Stimulated activated CD8-positive, alpha-beta memory T cell treated with anti-CD3 and anti-CD28 coated beads, Interleukin-15, amount 100 ng/mL, for 4 hours (primary cell): Measurements from ENCODE around the gene HSP90AB1.

Experiments used
- DNase-seq, 2 donors: peaks; one replicate each; pipeline ENCODE4 v3.0.0-alpha.2; 2020; ENCODE audit warnings: low read depth in 2 of 2

The HSP90AB1 gene

DNA sequence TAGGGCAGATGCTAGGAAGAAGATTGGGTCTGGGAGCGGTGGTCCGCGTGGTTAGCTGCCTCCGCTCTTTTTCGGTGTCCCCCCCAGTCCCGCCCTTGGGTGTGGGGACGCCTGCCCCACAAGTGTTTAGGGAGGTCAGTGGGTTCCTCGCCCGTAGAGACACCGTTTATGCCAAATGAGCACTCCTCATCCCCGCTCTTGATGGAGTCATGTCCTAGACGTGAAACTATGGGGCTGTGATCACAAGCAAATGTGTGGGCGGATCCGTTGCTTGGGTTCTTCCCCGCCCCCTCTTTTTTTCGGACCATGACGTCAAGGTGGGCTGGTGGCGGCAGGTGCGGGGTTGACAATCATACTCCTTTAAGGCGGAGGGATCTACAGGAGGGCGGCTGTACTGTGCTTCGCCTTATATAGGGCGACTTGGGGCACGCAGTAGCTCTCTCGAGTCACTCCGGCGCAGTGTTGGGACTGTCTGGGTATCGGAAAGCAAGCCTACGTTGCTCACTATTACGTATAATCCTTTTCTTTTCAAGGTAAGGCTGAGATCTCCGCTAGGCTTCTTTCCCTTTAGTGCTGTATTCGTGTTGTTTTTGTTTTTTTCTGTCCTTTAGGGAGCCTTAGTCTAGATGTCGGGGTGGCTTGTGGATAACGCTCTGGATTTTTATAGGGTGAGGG lies at the start of gene HSP90AB1:
HSP90AB1 (plus strand) TSS at position 439 of the 675 bp plus-strand sequence. CDS start 1,529 bp downstream, outside the sequence.
- DNase-seq = peak; percentile 92 to 98

- no peak for DNase-seq
Measured at GRCh38 chr6:44198684-44199083, 48.2 kb upstream of the HSP90AB1 start.

DNA sequence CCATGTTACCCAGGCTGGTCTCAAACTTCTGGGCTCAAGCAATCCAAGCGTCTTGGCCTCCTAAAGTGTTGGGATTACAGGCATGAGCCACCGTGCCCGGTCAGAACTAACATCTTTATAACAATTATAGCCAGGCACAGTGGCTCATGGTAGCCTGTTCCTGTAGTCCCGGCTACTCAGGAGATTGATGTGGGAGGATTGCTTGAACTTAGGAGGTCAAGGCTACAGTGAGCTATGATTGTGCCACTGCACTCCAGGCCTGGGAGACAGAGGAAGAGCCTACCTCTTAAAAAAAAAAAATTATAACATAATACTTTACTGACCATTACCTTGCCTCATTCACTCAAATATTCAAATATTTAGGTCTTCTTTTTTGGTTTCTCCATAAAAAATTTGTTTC lies 47.0 kb upstream of the HSP90AB1 start:
- no peak for DNase-seq

DNA sequence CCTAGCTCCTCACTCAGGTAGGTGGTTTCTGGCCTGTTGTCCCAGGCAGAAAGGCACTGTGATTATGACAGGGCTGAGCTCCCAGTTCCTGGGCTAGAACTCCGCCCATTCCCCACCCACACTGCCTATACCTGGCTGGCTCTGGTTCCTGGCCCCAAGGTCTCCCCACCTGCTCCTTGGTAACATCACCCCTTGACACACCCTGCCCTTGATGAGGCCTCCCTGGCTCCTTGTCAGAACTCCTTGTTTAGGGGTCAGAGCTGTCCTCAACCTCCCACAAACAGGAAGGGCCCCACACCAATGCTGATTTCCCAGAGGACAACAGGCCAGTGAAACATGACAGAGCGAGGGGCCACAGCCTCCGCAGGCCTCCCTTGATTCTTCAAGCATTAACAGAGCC lies 45.7 kb upstream of the HSP90AB1 start:
- DNase-seq = no peak

DNA sequence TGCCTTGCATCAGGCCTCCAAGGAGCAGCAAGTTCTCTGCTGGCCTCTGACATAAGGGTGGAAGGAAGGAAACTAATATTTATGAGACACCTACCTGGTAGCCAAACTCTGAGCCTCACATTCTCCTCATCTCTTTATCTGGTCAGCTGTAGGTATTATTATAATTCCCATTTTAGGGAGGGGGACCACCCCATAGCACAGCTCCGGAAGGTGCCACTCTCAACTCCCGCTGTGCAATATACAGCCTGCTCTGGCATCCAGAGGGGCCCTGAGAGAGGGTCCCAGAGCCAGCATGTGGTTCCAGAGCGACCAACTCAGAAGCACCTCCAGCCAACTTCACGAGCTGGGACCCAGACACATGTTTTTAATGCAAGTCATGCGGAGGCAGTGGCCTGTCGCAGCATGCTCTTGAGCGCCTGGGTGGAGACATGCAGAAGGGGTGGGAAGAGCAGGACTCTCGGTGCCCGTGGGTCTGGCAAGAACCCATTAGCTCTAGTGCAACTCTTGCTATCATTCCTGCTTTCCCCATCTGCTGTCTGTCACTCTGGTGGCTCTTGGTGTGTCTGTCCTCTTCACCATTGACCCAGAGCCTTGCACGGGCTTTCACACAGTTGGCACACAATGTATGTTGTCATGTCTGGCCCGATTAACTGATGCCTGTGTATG lies 45.1 kb upstream of the HSP90AB1 start:
- DNase-seq = no peak

GRCh38 chr6:44202332-44202971 lies 44.4 kb upstream of the HSP90AB1 start:
- no peak for DNase-seq

DNA sequence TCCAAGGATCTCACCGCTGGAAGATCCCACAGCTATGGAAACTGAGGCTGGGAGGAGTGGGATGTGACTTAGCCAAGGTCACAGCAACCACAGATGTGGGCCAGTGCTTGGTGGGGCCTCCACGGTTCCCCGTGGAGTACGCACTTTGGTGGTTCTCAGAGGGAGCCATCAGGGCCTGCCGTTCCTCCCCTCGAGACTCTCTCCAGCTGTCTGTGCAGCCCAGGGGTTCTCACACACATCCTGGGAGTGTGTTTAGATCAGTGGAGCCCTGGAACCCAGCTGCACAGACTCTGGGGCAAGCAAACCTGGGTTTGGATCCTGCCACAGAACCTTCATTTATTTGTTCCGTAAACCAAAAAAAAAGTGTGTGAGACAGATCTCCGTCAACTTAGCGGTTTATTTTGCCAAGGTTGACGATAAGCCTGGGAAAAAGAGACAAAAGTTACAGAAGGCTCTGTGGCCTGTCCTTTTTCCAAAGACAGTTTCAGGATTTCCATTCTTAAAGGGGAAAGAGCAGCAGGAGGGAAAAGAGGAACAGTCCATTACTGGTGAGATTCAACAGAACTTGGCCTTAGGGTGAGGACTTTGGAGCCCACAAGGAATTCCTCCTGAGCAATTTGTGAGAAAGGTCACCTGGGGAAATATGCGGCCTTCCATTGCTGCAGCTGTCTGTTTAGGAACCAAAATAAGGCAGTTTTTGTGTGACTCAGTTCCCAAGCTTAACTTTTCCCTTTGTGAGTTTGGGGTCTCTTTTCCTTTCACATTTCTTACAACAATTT lies 43.7 kb upstream of the HSP90AB1 start:
- DNase-seq = no peak

DNA sequence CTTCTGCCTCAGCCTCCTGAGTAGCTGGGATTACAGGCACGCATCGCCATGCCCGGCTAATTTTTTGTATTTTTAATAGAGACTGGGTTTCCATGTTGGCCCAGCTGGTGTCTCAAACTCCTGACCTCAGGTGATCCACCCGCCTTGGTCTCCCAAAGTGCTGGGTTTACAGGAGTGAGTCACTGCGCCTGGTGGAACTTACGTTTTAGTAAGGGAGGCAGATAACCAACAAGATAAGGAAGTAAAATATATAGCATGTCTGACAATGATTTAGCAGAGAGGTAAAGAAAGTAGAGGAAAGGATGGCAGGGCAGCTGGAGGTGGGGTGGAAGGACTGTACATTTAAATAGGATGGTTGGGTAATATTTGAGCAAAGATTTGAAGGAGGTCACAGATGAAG lies 42.9 kb upstream of the HSP90AB1 start:
- no peak for DNase-seq

DNA sequence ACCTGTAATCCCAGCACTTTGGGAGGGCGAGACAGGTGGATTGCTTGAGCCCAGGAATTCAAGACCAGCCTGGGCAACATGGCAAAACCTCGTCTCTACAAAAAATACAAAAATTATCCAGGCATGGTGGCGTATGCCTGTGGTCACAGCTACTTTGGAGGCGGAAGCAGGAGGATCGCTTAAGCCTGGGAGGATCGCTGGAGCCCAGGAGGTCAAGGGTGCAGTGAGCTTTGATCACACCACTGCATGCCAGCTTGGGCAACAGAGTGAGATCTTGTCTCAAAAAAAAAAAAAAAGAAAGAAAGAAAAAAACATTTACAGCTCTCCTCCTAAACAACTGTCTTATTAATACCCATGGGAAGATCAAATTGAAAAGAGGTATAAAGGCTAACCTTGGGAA lies 38.9 kb upstream of the HSP90AB1 start:
- no peak for DNase-seq

DNA sequence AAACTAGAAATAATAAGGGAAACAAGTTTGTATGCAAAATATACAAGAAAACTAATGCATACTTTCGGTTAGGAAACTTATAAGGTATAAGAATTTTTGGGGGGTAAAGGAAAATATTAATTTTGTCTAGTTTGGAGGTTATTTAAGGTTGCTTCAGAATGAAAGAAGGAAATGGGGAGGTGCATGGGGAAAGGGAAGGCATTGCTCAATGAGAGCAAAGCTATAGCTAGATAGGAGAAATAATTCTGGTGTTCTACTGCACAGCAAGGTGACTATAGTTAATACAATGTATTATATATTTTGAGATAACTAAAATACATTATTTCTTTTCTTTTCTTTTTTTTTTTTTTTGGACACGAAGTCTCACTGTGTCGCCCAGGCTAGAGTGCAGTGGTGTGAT lies 35.6 kb upstream of the HSP90AB1 start:
- DNase-seq = no peak

- DNase-seq = no peak
Measured at GRCh38 chr6:44214307-44214706, 32.6 kb upstream of the HSP90AB1 start.

DNA sequence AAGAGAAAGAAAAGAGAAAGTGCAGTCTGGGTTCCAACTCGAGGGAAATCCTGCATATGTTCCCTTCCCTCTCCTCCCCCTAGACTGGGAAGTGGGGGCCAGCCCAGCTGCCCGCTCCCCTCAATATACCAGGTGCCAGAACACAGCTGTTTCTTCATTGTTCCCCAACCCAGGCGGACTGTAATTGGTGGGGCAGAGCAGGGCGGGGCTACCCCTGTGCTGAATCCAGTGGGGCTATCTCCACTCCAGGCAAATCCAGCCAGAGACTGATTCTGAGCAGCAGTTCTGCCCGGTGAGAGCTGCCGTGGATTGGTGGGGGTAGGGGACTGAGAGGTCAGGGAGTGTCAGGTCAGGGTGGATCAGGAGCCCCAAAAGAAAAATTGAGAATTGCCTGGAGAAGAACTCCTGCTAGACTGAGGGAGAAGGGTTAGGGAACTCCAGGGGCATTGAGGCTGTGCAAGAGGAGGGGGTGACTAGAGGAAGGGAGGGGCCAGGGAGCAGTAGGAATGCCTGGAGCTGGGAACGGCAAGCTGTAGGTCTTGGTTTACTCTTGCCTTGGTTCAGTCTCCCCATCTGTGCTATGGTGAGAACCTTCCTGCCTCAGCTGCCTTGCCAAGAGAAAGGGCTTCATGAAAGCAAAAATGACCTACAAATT lies 30.1 kb upstream of the HSP90AB1 start, which contains the start of gene MYMX:
MYMX (plus strand) TSS at position 250 of the 655 bp plus-strand sequence. CDS start 546 bp downstream, outside the sequence.
- DNase-seq = no peak

DNA sequence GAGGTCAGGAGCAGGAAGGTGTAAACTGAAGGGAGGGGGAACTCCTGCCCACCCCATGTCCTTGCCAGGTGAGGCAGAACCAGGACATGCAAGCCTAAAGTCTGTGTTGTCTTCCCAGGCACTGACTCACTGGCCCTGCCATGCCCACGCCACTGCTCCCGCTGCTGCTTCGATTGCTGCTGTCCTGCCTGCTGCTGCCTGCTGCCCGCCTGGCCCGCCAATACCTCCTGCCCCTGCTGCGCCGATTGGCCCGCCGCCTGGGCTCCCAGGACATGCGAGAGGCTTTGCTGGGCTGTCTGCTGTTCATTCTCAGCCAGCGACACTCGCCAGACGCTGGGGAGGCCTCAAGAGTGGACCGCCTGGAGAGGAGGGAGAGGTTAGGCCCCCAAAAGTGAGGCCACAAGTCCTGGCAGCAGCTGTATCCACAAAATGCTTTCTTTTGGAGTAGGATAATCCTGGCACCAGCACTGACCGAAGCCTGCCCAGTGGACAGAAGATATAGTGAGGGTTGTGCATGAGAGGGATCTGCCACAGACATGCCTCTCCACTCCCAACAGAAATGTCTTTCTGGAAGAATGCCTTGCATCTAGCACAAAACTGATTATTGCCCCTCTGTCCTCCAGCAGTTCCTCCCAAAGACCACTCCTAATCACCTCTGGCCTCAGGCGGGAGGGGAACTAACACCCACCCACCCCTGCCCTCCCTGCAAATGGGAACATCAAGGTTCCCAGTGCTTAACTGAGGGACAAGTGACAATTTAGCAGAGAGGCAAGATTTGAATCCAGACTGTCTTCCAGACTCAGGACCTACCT lies 29.4 kb upstream of the HSP90AB1 start:
- DNase-seq = no peak

DNA sequence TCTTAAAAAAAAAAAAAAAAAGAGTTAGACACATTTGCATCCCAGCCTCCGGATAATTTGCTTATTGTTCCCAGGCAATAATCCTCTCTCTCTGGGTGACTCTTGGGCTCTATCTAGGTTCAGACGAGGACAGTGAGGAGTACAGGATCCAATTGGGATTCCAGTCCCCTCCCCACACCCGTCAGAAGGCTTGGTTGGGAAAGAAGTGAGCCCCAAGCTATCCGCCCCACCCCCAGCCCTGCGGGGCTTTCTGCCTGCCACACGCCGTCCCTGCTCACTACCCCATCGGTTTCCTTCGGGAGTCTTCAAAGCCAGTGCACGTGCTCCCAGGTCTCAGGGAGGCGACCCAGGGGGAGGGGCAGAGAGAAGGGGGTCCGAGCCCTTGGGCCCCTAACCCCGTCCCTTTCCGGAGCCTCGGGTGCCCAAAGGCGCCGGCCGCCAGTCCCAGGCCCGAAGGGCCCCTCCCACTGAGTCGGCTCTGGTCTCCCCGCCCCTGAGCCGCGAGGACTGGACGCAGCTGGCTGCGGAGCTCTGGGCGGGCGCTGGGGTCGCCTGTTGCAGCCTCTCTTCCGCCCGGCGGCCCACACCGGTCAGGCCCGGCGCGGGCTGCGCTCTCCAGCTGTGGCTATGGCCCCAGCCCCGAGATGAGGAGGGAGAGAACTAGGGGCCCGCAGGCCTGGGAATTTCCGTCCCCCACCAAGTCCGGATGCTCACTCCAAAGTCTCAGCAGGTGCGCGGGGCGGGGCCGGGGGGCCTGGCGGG lies 27.7 kb upstream of the HSP90AB1 start:
- no peak for DNase-seq

GRCh38 chr6:44219815-44220784 lies 26.8 kb upstream of the HSP90AB1 start:
- no peak for DNase-seq

GRCh38 chr6:44220913-44221290 lies 26.0 kb upstream of the HSP90AB1 start:
- DNase-seq = no peak

- DNase-seq = peak in 1 of 2 donors; percentile 50
Measured at GRCh38 chr6:44221291-44221960, 25.5 kb upstream of the HSP90AB1 start.

DNA sequence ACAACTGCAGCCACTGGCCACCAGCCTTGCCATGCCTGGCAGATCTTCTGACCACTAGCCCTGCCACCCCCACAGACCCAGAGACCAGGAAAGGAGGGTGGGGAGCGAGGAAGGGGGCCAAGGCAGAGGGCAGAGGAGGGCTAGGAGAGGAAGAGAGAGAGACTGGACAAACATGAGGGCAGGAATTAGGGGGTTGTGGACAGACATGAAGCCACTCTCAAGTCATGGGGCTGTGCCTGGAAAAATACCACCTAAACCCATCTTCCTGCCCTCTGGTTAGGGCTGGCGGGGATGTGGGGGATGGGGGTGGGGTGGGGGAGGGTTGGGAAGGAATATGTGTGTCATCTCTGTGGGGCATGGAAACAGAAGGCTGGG lies 25.0 kb upstream of the HSP90AB1 start:
- no peak for DNase-seq
